Common myeloid progenitor, CD34-positive (primary cell): ENCODE results near the gene UBAP2L.
"Not testable (repeated sequence)": the region's sequence is repeated elsewhere in the genome, so short reads cannot be mapped to it uniquely, and the experiment has no call there.

Experiments
- CTCF ChIA-PET: fragments of 350-600 bp; sonication (Branson Sonifier 250); formaldehyde crosslinking; loops from one replicate; lab custom pipeline; 2021; ENCODE audit warnings: antibody characterized with exemption; lab: Charles Lee
- POLR2A ChIA-PET: fragments of 350-600 bp; sonication (Branson Sonifier 250); formaldehyde crosslinking; loops from one replicate; lab custom pipeline; 2021; ENCODE audit warnings: antibody characterized with exemption; lab: Charles Lee
- DNase-seq, 3 donors: peaks; one replicate each; pipeline versions ENCODE4 v3.0.0 to v3.0.0-alpha.2; 2013
- H3K27ac ChIP-seq, 2 experiments: 1 replicate in 1 of 2; 2 replicates in 1 of 2; pipeline ENCODE4 v1.7.0; 2013; ENCODE audit warnings: inconsistent platforms in 2 of 2, low read length in 2 of 2, mild to moderate bottlenecking in 2 of 2, low read depth in 1 of 2, moderate library complexity in 1 of 2; ENCODE audit not compliant: severe bottlenecking in 2 of 2, insufficient read depth in 1 of 2, poor library complexity in 1 of 2
- H3K27me3 ChIP-seq, 5 experiments: replicated peaks in 2 of 5; 1 replicate in 3 of 5; 2 replicates in 2 of 5; pipeline versions ENCODE4 v1.6.1 to v1.7.0; 2013; ENCODE audit warnings: low read length in 4 of 5, mild to moderate bottlenecking in 2 of 5, moderate library complexity in 2 of 5, inconsistent platforms in 1 of 5; ENCODE audit not compliant: insufficient read depth in 5 of 5, control insufficient read depth in 4 of 5
- H3K36me3 ChIP-seq, 4 experiments: 1 replicate in 2 of 4; 2 replicates in 2 of 4; pipeline versions ENCODE4 v1.6.1 to v1.7.0; 2013; ENCODE audit warnings: low read length in 3 of 4, control low read depth in 1 of 4, mild to moderate bottlenecking in 1 of 4; ENCODE audit not compliant: control insufficient read depth in 4 of 4, insufficient read depth in 4 of 4
- H3K4me1 ChIP-seq, 4 experiments: 1 replicate in 3 of 4; 2 replicates in 1 of 4; pipeline versions ENCODE4 v1.6.1 to v1.7.1; 2013; ENCODE audit warnings: low read length in 3 of 4, mild to moderate bottlenecking in 3 of 4, control low read depth in 1 of 4, inconsistent platforms in 1 of 4, moderate library complexity in 1 of 4; ENCODE audit not compliant: control insufficient read depth in 4 of 4, insufficient read depth in 4 of 4; ENCODE audit errors: control extremely low read depth in 1 of 4
- H3K4me3 ChIP-seq, 7 experiments: 1 replicate in 4 of 7; 2 replicates in 3 of 7; pipeline versions ENCODE4 v1.5.1 to v1.7.0; 2013; ENCODE audit warnings: mild to moderate bottlenecking in 7 of 7, low read length in 6 of 7, moderate library complexity in 6 of 7, inconsistent platforms in 2 of 7, low read depth in 2 of 7, control low read depth in 1 of 7; ENCODE audit not compliant: insufficient read depth in 4 of 7, control insufficient read depth in 1 of 7; ENCODE audit errors: extremely low read depth in 1 of 7
- H3K9me3 ChIP-seq, 5 experiments: 1 replicate in 4 of 5; 2 replicates in 1 of 5; pipeline versions ENCODE4 v1.6.1 to v1.7.1; 2013; ENCODE audit warnings: low read length in 4 of 5, mild to moderate bottlenecking in 2 of 5, inconsistent platforms in 1 of 5, low read depth in 1 of 5, moderate library complexity in 1 of 5; ENCODE audit not compliant: control insufficient read depth in 4 of 5, insufficient read depth in 2 of 5; ENCODE audit errors: control extremely low read depth in 1 of 5
- WGBS: methylation state at CpG from one replicate; pipeline ENCODE4 v1.1.5; 2013; ENCODE audit not compliant: insufficient coverage; 5-methylcytosine and 5-hydroxymethylcytosine counted together

Gene UBAP2L

GRCh38 chr1:154312229-154313065, 91.7 kb downstream of the UBAP2L start:
- POLR2A ChIA-PET, H3K27me3 ChIP-seq, H3K36me3 ChIP-seq, H3K9me3 ChIP-seq, H3K4me3 ChIP-seq, DNase-seq, H3K4me1 ChIP-seq, H3K27ac ChIP-seq: not testable (repeated sequence)
- WGBS, result 88% methylated on average over 7 of the region's 13 CpGs
- CTCF ChIA-PET, result interaction anchor here (4.1 kb wide), 1 partner anchor 11 kb away, joined by 16 read pairs; no protein-coding TSS in a partner anchor

DNA sequence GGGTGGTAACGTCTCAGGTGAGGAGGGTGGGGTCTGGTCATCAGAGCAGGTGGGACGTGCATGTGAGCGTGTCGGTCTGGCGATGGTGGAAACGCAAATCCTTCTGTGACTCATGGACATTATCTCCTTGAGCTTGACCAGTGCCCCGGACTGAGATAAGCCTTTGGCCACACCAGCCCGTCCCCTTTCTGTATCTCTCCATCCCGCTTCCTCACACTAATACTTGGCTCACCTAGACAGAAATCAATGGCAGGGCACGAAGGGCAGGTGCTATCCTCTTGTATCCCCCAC, 92.3 kb downstream of the UBAP2L start:
- H3K9me3 ChIP-seq, result peaks cover 0 to 1% (median 0%) of the 10 kb centered on the region in 5 experiments
- no peaks in the 10 kb centered on the region for H3K36me3 ChIP-seq
- no peaks in the 10 kb centered on the region for H3K4me1 ChIP-seq
- no peak overlapping the region for H3K4me3 ChIP-seq
- ChIA-PET POLR2A (no interaction called here), CTCF (interaction anchor here (4.1 kb wide), 1 partner anchor 10 kb away, joined by 16 read pairs; no protein-coding TSS in a partner anchor)
- no peak for DNase-seq
- H3K27ac ChIP-seq, result no peak overlapping the region
- no peaks in the 10 kb centered on the region for H3K27me3 ChIP-seq
- WGBS, result 96% methylated on average over 9 of the region's 10 CpGs

- not testable (repeated sequence) for H3K4me1 ChIP-seq, DNase-seq, H3K27me3 ChIP-seq, H3K9me3 ChIP-seq, H3K27ac ChIP-seq, H3K4me3 ChIP-seq, H3K36me3 ChIP-seq
- ChIA-PET POLR2A (interaction anchor here (0.6 kb wide), 1 partner anchor 23 kb away, joined by 7 read pairs; no protein-coding TSS in a partner anchor), CTCF (interaction anchor here (0.7 to 4.1 kb wide), 4 partner anchors 9 to 27 kb away, joined by 3 to 16 read pairs (median 7); no protein-coding TSS in a partner anchor)
- 100% methylated on average over 1 of the region's 3 CpGs for WGBS
Observed at GRCh38 chr1:154314226-154314625, 93.5 kb downstream of the UBAP2L start.

DNA sequence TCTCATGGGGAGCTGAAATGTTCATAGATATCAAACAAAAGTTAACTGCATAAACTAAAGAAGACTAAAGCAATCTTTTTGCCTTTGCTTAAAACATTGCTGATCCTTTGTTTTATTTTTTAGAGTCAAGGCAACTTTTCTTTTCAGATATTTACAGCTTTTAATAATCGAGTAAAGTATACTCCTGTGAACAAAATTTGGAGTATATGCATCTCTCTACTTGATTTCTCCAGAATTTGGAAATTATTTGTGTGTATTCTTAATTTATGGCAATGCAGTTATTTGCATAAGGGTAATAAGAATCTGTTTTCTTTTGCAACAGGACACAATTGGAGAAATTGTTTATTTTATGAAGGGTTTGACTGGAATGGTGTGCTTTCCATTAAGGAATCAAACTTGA, 95.9 kb downstream of the UBAP2L start:
- peaks cover 0 to 1% (median 0%) of the 10 kb centered on the region in 5 experiments for H3K9me3 ChIP-seq
- no CpG with 5 or more reads among the region's 1 CpG for WGBS
- H3K4me3 ChIP-seq, result no peak overlapping the region
- H3K27ac ChIP-seq, result no peak overlapping the region
- POLR2A ChIA-PET, result interaction anchor here (0.6 kb wide), 1 partner anchor 229 kb away, joined by 6 read pairs; no protein-coding TSS in a partner anchor
- H3K27me3 ChIP-seq, result no peaks in the 10 kb centered on the region
- CTCF ChIA-PET, result interaction anchor here (2.4 to 2.8 kb wide), 2 partner anchors 18 to 26 kb away, joined by 5 to 10 read pairs; no protein-coding TSS in a partner anchor
- no peaks in the 10 kb centered on the region for H3K36me3 ChIP-seq
- DNase-seq, result peak in 2 of 3 donors; percentile 16 to 44
- peaks cover 0 to 8% (median 6%) of the 10 kb centered on the region in 4 experiments for H3K4me1 ChIP-seq

DNA sequence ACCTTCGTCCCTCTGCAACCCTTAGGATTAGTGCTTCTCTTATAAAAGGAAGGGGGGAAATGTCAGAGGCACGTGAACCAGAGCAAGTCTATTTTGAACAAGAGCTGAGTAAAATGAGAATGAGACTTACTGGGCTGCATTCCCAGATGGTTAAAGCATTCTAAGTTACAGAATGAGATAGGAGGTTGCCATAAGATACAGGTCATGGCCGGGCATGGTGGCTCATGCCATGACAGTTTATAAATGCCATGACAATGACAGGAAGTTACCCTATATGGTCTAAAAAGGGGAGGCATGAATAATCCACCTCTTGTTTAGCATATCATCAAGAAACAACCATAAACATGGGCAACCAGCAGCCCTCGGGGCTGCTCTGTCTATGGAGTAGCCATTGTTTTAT, 97.6 kb downstream of the UBAP2L start:
- H3K27ac ChIP-seq, result no peak overlapping the region
- peaks cover 0 to 1% (median 0%) of the 10 kb centered on the region in 5 experiments for H3K9me3 ChIP-seq
- H3K36me3 ChIP-seq, result no peaks in the 10 kb centered on the region
- 96% methylated on average over 3 of the region's 4 CpGs for WGBS
- CTCF ChIA-PET, result interaction anchor here (1.0 to 1.8 kb wide), 4 partner anchors 16 to 36 kb away, joined by 3 read pairs; no protein-coding TSS in a partner anchor
- H3K4me3 ChIP-seq, result no peak overlapping the region
- H3K27me3 ChIP-seq, result no peaks in the 10 kb centered on the region
- H3K4me1 ChIP-seq, result peaks cover 0 to 8% (median 6%) of the 10 kb centered on the region in 4 experiments
- POLR2A ChIA-PET, result no interaction called here
- DNase-seq, result no peak
